Keratinocyte (primary cell): ENCODE results near the gene CNFN. TPM values are rescaled to one million over a fixed set of nuclear protein-coding genes. Genes with fewer than 3 reads are reported as not detected.

Experiments
- DNase-seq: peaks from one replicate; pipeline ENCODE4 v3.0.0-alpha.2; 2011; ENCODE audit warnings: low read depth, missing footprints, low spot score
- FAIRE-seq: peaks from 2 replicates; lab custom pipeline; 2011; peaks lifted over from hg19 to GRCh38; lab: Jason Lieb, UNC
- H2AFZ ChIP-seq: 2 replicates; pipeline ENCODE4 v1.6.0; 2012; ENCODE audit warnings: low read length, control low read depth, inconsistent platforms; ENCODE audit not compliant: control insufficient read depth
- H3K27ac ChIP-seq: 2 replicates; pipeline ENCODE4 v1.5.1; 2011; ENCODE audit warnings: low read length; ENCODE audit not compliant: control insufficient read depth, insufficient read depth
- H3K27me3 ChIP-seq: 3 replicates; pipeline ENCODE4 v1.6.0; 2011; ENCODE audit warnings: low read length; ENCODE audit not compliant: control insufficient read depth, insufficient read depth; ENCODE audit errors: extremely low read depth
- H3K36me3 ChIP-seq, 2 experiments: 2 replicates in 1 of 2; 3 replicates in 1 of 2; pipeline ENCODE4 v1.5.1; 2011; ENCODE audit warnings: low read length in 2 of 2, mild to moderate bottlenecking in 1 of 2; ENCODE audit not compliant: control insufficient read depth in 2 of 2, insufficient read depth in 2 of 2; ENCODE audit errors: extremely low read depth in 1 of 2
- H3K4me1 ChIP-seq: 3 replicates; pipeline ENCODE4 v1.5.1; 2011; ENCODE audit warnings: low read length; ENCODE audit not compliant: control insufficient read depth, insufficient read depth; ENCODE audit errors: extremely low read depth
- H3K4me2 ChIP-seq: 3 replicates; pipeline ENCODE4 v1.6.0; 2011; ENCODE audit warnings: low read depth, low read length; ENCODE audit not compliant: control insufficient read depth, insufficient read depth; ENCODE audit errors: extremely low read depth
- H3K4me3 ChIP-seq, 3 experiments: fragments of 200-600 bp in 1 of 3; sonication (generic) in 1 of 3; 2 replicates in 2 of 3; 3 replicates in 1 of 3; pipeline ENCODE4 v1.5.1; 2011 to 2016; ENCODE audit warnings: low read length in 3 of 3, mild to moderate bottlenecking in 3 of 3, control low read depth in 2 of 3, inconsistent platforms in 1 of 3, low read depth in 1 of 3, mixed read lengths in 1 of 3, mixed run types in 1 of 3, moderate library complexity in 1 of 3; ENCODE audit not compliant: control insufficient read depth in 2 of 3, insufficient read depth in 2 of 3; ENCODE audit errors: extremely low read depth in 1 of 3
- H3K79me2 ChIP-seq: 2 replicates; pipeline ENCODE4 v1.6.0; 2012; ENCODE audit warnings: low read length; ENCODE audit not compliant: control insufficient read depth, insufficient read depth
- H3K9ac ChIP-seq: 3 replicates; pipeline ENCODE4 v1.6.0; 2011; ENCODE audit warnings: low read length; ENCODE audit not compliant: control insufficient read depth, insufficient read depth; ENCODE audit errors: extremely low read depth
- H3K9me1 ChIP-seq: 3 replicates; pipeline ENCODE4 v1.6.0; 2011; ENCODE audit warnings: low read length; ENCODE audit not compliant: control insufficient read depth, insufficient read depth; ENCODE audit errors: extremely low read depth
- H3K9me3 ChIP-seq: 2 replicates; pipeline ENCODE4 v1.5.1; 2012; ENCODE audit warnings: low read depth, low read length; ENCODE audit not compliant: control insufficient read depth
- H4K20me1 ChIP-seq: 3 replicates; pipeline ENCODE4 v1.6.0; 2011; ENCODE audit warnings: low read length; ENCODE audit not compliant: control insufficient read depth, insufficient read depth; ENCODE audit errors: extremely low read depth
- EZH2 ChIP-seq: IDR thresholded peaks from one replicate; pipeline ENCODE4 v1.6.1; 2012; ENCODE audit warnings: inconsistent platforms, mild to moderate bottlenecking, low read length, moderate library complexity
- dilution Hi-C: fragments of 300-500 bp; cut with MboI; formaldehyde crosslinking; loops from one replicate; pipeline ENCODE4 v1.7.0; 2020; ENCODE audit warnings: low sequenced_read_pairs; ENCODE audit not compliant: extremely low pct_ligation_motif_present
- polyA plus RNA-seq, 5 experiments: library from polyadenylated mRNA; depleted of rRNA in 3 of 5; stranded (reverse) in 3 of 5; stranded (forward) in 1 of 5; unstranded in 1 of 5; fragments of >200 nt; gene quantifications; 1 replicate in 1 of 5; 2 replicates in 3 of 5; 3 replicates in 1 of 5; pipeline versions ENCODE4 v1.2.1 to v1.2.3, GENCODE V29; 2011 to 2012; ENCODE audit warnings: missing spikeins in 2 of 5, low read depth in 1 of 5, low replicate concordance in 1 of 5
- TF ChIP-seq, protein P1 (sequence below), 3 experiments: IDR thresholded peaks in 1 of 3; conservative IDR thresholded peaks in 1 of 3; optimal IDR thresholded peaks in 1 of 3; 2 replicates in 2 of 3; 3 replicates in 1 of 3; pipeline versions ENCODE3 to v1.5.1; 2011; ENCODE audit warnings: low read length in 3 of 3, mild to moderate bottlenecking in 3 of 3, moderate library complexity in 2 of 3, control low read depth in 1 of 3, inconsistent platforms in 1 of 3; ENCODE audit not compliant: insufficient read depth in 2 of 3; ENCODE audit errors: extremely low read depth in 1 of 3

Gene CNFN
- polyA plus RNA-seq, 1 donor (not counting 4 experiments of a cell fraction or from before 2014, with no cell fraction given): 3.0 TPM

DNA sequence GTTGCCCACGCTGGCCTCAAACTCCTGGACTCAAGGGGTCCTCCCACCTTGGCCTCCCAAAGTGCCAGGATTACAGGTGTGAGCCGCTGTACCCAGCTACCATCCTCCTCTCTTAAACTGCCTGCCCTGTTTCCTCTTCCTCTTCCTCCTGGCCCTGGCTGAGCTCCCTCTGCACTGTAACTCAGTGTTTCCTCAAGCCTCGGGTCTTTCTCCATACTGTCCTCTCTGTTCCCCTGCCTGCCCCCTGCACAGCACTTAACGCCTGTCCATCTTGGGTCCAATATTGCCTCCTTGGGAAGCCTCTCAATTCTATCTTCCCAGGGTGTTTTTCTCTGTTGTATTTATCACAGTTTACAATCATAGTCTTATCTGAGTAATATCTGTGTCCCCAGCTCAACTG is 31.0 kb upstream of the CNFN start:
- H3K36me3 ChIP-seq: peaks cover 0 to 4% of the 10 kb centered on the region in 2 experiments
- H3K4me3 ChIP-seq: peak overlapping the region in 1 of 3 experiments; percentile 37
- FAIRE-seq (no peak), DNase-seq (no peak)
- H3K27ac ChIP-seq: peak overlapping the region; percentile 90
- TF ChIP-seq, protein P1, sequence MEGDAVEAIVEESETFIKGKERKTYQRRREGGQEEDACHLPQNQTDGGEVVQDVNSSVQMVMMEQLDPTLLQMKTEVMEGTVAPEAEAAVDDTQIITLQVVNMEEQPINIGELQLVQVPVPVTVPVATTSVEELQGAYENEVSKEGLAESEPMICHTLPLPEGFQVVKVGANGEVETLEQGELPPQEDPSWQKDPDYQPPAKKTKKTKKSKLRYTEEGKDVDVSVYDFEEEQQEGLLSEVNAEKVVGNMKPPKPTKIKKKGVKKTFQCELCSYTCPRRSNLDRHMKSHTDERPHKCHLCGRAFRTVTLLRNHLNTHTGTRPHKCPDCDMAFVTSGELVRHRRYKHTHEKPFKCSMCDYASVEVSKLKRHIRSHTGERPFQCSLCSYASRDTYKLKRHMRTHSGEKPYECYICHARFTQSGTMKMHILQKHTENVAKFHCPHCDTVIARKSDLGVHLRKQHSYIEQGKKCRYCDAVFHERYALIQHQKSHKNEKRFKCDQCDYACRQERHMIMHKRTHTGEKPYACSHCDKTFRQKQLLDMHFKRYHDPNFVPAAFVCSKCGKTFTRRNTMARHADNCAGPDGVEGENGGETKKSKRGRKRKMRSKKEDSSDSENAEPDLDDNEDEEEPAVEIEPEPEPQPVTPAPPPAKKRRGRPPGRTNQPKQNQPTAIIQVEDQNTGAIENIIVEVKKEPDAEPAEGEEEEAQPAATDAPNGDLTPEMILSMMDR (optimal IDR thresholded peaks at IDR 0.05 in 1 of 3, IDR thresholded peaks at IDR 0.05 in 1 of 3, conservative IDR thresholded peaks at IDR 0.05 in 1 of 3; ENCODE audit: extremely low read depth in 1 of 3, insufficient read depth in 2 of 3, low read length in 3 of 3): no peak
- no peak for TF ChIP-seq EZH2
- H3K27me3 ChIP-seq: no peaks in the 10 kb centered on the region
- H4K20me1 ChIP-seq: no peaks in the 10 kb centered on the region
- H3K9me3 ChIP-seq: no peaks in the 10 kb centered on the region
- peak overlapping the region; percentile 72 for H3K9ac ChIP-seq
- no peak overlapping the region for H2AFZ ChIP-seq
- H3K4me1 ChIP-seq: peaks cover 34% of the 10 kb centered on the region
- H3K9me1 ChIP-seq: no peaks in the 10 kb centered on the region
- peak overlapping the region; percentile 90 for H3K4me2 ChIP-seq
- dilution Hi-C loops: no loop called here
- H3K79me2 ChIP-seq: peaks cover 5% of the 10 kb centered on the region

- Histone ChIP-seq H3K9me3 (no peaks in the 10 kb centered on the region), H3K36me3 (peaks cover 0 to 5% of the 10 kb centered on the region in 2 experiments), H4K20me1 (no peaks in the 10 kb centered on the region), H3K4me2 (peak overlapping the region; percentile 90), H3K27ac (peak overlapping the region; percentile 90), H3K9me1 (no peaks in the 10 kb centered on the region), H3K9ac (peak overlapping the region; percentile 72), H3K27me3 (no peaks in the 10 kb centered on the region), H3K4me3 (no peak overlapping the region), H2AFZ (no peak overlapping the region), H3K4me1 (peaks cover 34% of the 10 kb centered on the region), H3K79me2 (peaks cover 5% of the 10 kb centered on the region)
- peak; percentile 91 for FAIRE-seq
- peak; percentile 95 for DNase-seq
- dilution Hi-C loops: no loop called here
- TF ChIP-seq, protein P1 (optimal IDR thresholded peaks at IDR 0.05 in 1 of 3, IDR thresholded peaks at IDR 0.05 in 1 of 3, conservative IDR thresholded peaks at IDR 0.05 in 1 of 3; ENCODE audit: extremely low read depth in 1 of 3, insufficient read depth in 2 of 3, low read length in 3 of 3): peak; percentile 84 to 99 (median 90)
- no peak for TF ChIP-seq EZH2
These were observed 30.0 kb upstream of the CNFN start for GRCh38 chr19:42420055-42420544.
